HepG2 (cell line): ENCODE data around the gene MRPS7. TPM values are rescaled to one million over a fixed set of nuclear protein-coding genes. Genes with fewer than 3 reads are reported as not detected.
A peak's percentile ranks its signal among the peaks of the same experiment; 100 is the strongest.

Experiments
- ATAD3A ChIP-seq: sonication (generic); formaldehyde crosslinking; IDR thresholded peaks from 2 replicates; pipeline ENCODE4 v1.4.0; 2020; ENCODE audit warnings: missing genetic modification reagents
- ATF3 ChIP-seq: sonication (generic); formaldehyde crosslinking; IDR thresholded peaks from 2 replicates; pipeline ENCODE4 v1.4.0; 2020; ENCODE audit warnings: missing genetic modification reagents
- EHMT2 ChIP-seq: fragments of 200-600 bp; sonication (generic); IDR thresholded peaks from 2 replicates; pipeline ENCODE4 v1.7.0; 2017; ENCODE audit warnings: antibody characterized with exemption, low read depth, low read length, borderline replicate concordance
- ISX ChIP-seq: sonication (generic); formaldehyde crosslinking; conservative IDR thresholded peaks from 2 replicates; pipeline ENCODE4 v1.5.0; 2020; ENCODE audit warnings: missing genetic modification reagents
- POGK ChIP-seq: sonication (generic); formaldehyde crosslinking; conservative IDR thresholded peaks from 2 replicates; pipeline ENCODE4 v1.8.0; 2022; ENCODE audit warnings: mild to moderate bottlenecking, moderate library complexity, missing genetic modification reagents
- POLR2AphosphoS2 ChIP-seq: IDR thresholded peaks from 2 replicates; pipeline ENCODE4 v1.6.1; 2011; ENCODE audit warnings: low read depth, low read length, improper control_type of control experiment
- SCMH1 ChIP-seq: sonication (generic); formaldehyde crosslinking; IDR thresholded peaks from 2 replicates; pipeline ENCODE4 v1.9.0; 2021; ENCODE audit warnings: missing genetic modification reagents, mild to moderate bottlenecking, borderline replicate concordance
- SOX6 ChIP-seq, 2 experiments: fragments of 450-650 bp in 1 of 2; sonication (generic) in 1 of 2; formaldehyde crosslinking in 1 of 2; IDR thresholded peaks; 2 replicates each; pipeline versions ENCODE4 v1.4.0 to v1.6.1; 2017 to 2020; ENCODE audit warnings: antibody characterized with exemption in 1 of 2, mild to moderate bottlenecking in 1 of 2, missing genetic modification reagents in 1 of 2
- ZGPAT ChIP-seq: IDR thresholded peaks from 2 replicates; pipeline ENCODE4 v1.6.1; 2016; ENCODE audit warnings: mild to moderate bottlenecking
- ZHX2 ChIP-seq, 2 experiments: sonication (generic) in 1 of 2; formaldehyde crosslinking in 1 of 2; IDR thresholded peaks; 2 replicates each; pipeline versions ENCODE4 v1.6.1 to v1.9.0; 2014 to 2022; ENCODE audit warnings: antibody characterized with exemption in 1 of 2, borderline replicate concordance in 1 of 2, inconsistent platforms in 1 of 2, low read depth in 1 of 2, missing genetic modification reagents in 1 of 2
- ZNF333 ChIP-seq: sonication (generic); formaldehyde crosslinking; IDR thresholded peaks from 2 replicates; pipeline ENCODE4 v1.4.0; 2020; ENCODE audit warnings: mild to moderate bottlenecking, missing genetic modification reagents, borderline replicate concordance
- ZNF629 ChIP-seq: sonication (generic); formaldehyde crosslinking; conservative IDR thresholded peaks from 2 replicates; pipeline ENCODE4 v1.5.0; 2020; ENCODE audit warnings: missing genetic modification reagents
- ZNF816 ChIP-seq: sonication (generic); formaldehyde crosslinking; IDR thresholded peaks from 2 replicates; pipeline ENCODE4 v1.8.0; 2022; ENCODE audit warnings: missing genetic modification reagents, mild to moderate bottlenecking, borderline replicate concordance
- polyA plus RNA-seq, 8 experiments: library from polyadenylated mRNA; depleted of rRNA in 3 of 8; stranded (reverse) in 7 of 8; unstranded in 1 of 8; fragments of >200 nt; fragmentation: Illumina TruSeq in 4 of 8; extraction: Trizol in 4 of 8; gene quantifications; 2 replicates each; pipeline versions ENCODE4 v1.2.1 to v1.2.3, GENCODE V29; 2011 to 2016; ENCODE audit warnings: low read depth in 4 of 8, missing spikeins in 1 of 8, mixed read lengths in 1 of 8; ENCODE audit not compliant: insufficient read depth in 1 of 8
- total RNA-seq, 5 experiments: library from RNA; depleted of rRNA; stranded (reverse); fragments of >200 nt; fragmentation: Illumina TruSeq; extraction: Trizol; gene quantifications; 2 replicates each; pipeline ENCODE4 v1.2.3, GENCODE V29; 2016; ENCODE audit warnings: low read depth in 1 of 5

The MRPS7 gene
- total and polyA plus RNA-seq, 2 of the 13 experiments (the other 11 are each of a cell fraction or from before 2014, with no cell fraction given), result 97.0 to 162 TPM

GRCh38 chr17:75271955-75272847 is 10.5 kb downstream of the MRPS7 start (continued):
- TF ChIP-seq ZHX2 (IDR thresholded peaks at IDR 0.05; ENCODE audit: low read depth), result no peak
- no peak for TF ChIP-seq ZHX2 (CRISPR knock-in tag; IDR thresholded peaks at IDR 0.05; ENCODE audit: borderline replicate concordance)
- TF ChIP-seq SCMH1 (CRISPR knock-in tag), result no peak
- TF ChIP-seq ZNF333 (CRISPR knock-in tag), result peak; percentile 20; the same call in 1 of the 2 replicates
- no peak for TF ChIP-seq ZGPAT (CRISPR knock-in tag)
- no peak for TF ChIP-seq POGK
- TF ChIP-seq EHMT2, result no peak
- TF ChIP-seq ATF3 (CRISPR knock-in tag), result no peak
- no peak for TF ChIP-seq ZNF816
- no peak for TF ChIP-seq SOX6 (IDR thresholded peaks at IDR 0.05)
- TF ChIP-seq SOX6 (CRISPR knock-in tag; IDR thresholded peaks at IDR 0.05), result no peak
- TF ChIP-seq POLR2AphosphoS2, result peak; percentile 10; the same call in 1 of the 2 replicates
- no peak for TF ChIP-seq ATAD3A
- no peak for TF ChIP-seq ISX (CRISPR knock-in tag)
- no peak for TF ChIP-seq ZNF629 (CRISPR knock-in tag)
